H1 (cell line): ENCODE results near the gene CYP26A1. TPM values are rescaled to one million over a fixed set of nuclear protein-coding genes. Genes with fewer than 3 reads are reported as not detected.

Experiments
- CTCF ChIA-PET: fragments of 300-600 bp; sonication (Branson Sonifier 250); formaldehyde crosslinking; loops from one replicate; lab custom pipeline; 2021; ENCODE audit not compliant: partially characterized antibody; lab: Charles Lee
- POLR2A ChIA-PET: fragments of 300-600 bp; sonication (Branson Sonifier 250); formaldehyde crosslinking; loops from one replicate; lab custom pipeline; 2021; ENCODE audit warnings: inconsistent platforms; ENCODE audit not compliant: partially characterized antibody; lab: Charles Lee
- DNase-seq, 2 experiments: peaks; one replicate each; pipeline versions ENCODE4 v3.0.0 to v3.0.0-alpha.2; 2010 to 2022; ENCODE audit warnings: low spot score in 2 of 2, low read depth in 1 of 2, mixed read lengths in 1 of 2
- FAIRE-seq: peaks from 2 replicates; lab custom pipeline; 2011; peaks lifted over from hg19 to GRCh38; lab: Jason Lieb, UNC
- H2AFZ ChIP-seq: 2 replicates; pipeline ENCODE4 v1.8.1; 2012; ENCODE audit warnings: low read length, inconsistent platforms
- H2AK5ac ChIP-seq: 2 replicates; pipeline ENCODE4 v1.6.1; 2013; ENCODE audit warnings: low read depth, low read length
- H2BK120ac ChIP-seq: replicated peaks from 2 replicates; pipeline ENCODE3; 2013; ENCODE audit warnings: low read depth, low read length, inconsistent platforms
- H2BK12ac ChIP-seq: 2 replicates; pipeline ENCODE4 v1.6.1; 2013; ENCODE audit warnings: low read depth, low read length
- H2BK15ac ChIP-seq: 2 replicates; pipeline ENCODE4 v1.6.1; 2013; ENCODE audit warnings: low read length
- H2BK20ac ChIP-seq: 2 replicates; pipeline ENCODE4 v1.6.1; 2013; ENCODE audit warnings: low read length
- H2BK5ac ChIP-seq: 2 replicates; pipeline ENCODE4 v1.6.1; 2013; ENCODE audit warnings: low read depth, low read length
- H3K14ac ChIP-seq: 2 replicates; pipeline ENCODE4 v1.6.1; 2013; ENCODE audit warnings: inconsistent platforms; ENCODE audit not compliant: insufficient read length
- H3K18ac ChIP-seq: 2 replicates; pipeline ENCODE4 v1.6.1; 2013; ENCODE audit warnings: low read length; ENCODE audit errors: extremely low read depth
- H3K23ac ChIP-seq: 2 replicates; pipeline ENCODE4 v1.6.1; 2013; ENCODE audit warnings: inconsistent platforms; ENCODE audit not compliant: insufficient read length
- H3K23me2 ChIP-seq: 2 replicates; pipeline ENCODE4 v1.6.1; 2013; ENCODE audit warnings: low read depth, low read length
- H3K27ac ChIP-seq: 2 replicates; pipeline ENCODE4 v1.6.1; 2011; ENCODE audit warnings: low read depth, low read length, inconsistent platforms
- H3K27me3 ChIP-seq, 4 experiments: replicated peaks in 1 of 4; 1 replicate in 1 of 4; 2 replicates in 3 of 4; pipeline versions ENCODE4 v1.6.1 to v1.8.1; 2011 to 2013; ENCODE audit warnings: low read length in 3 of 4, mild to moderate bottlenecking in 3 of 4, inconsistent platforms in 2 of 4, mixed read lengths in 2 of 4, moderate library complexity in 1 of 4; ENCODE audit not compliant: control insufficient read depth in 3 of 4, insufficient read depth in 3 of 4; ENCODE audit errors: extremely low read depth in 1 of 4
- H3K36me3 ChIP-seq, 4 experiments: 2 replicates each; pipeline versions ENCODE4 v1.6.1 to v1.8.1; 2011 to 2013; ENCODE audit warnings: mild to moderate bottlenecking in 4 of 4, low read length in 3 of 4, moderate library complexity in 2 of 4, control low read depth in 1 of 4, inconsistent platforms in 1 of 4; ENCODE audit not compliant: insufficient read depth in 4 of 4, control insufficient read depth in 2 of 4
- H3K4ac ChIP-seq: replicated peaks from 2 replicates; pipeline ENCODE3; 2013; ENCODE audit warnings: low read length, low read depth, mixed read lengths, inconsistent platforms; ENCODE audit not compliant: insufficient read length
- H3K4me1 ChIP-seq, 4 experiments: replicated peaks in 1 of 4; 1 replicate in 1 of 4; 2 replicates in 3 of 4; pipeline versions ENCODE4 v1.6.1 to v1.8.1; 2011 to 2013; ENCODE audit warnings: low read length in 3 of 4, inconsistent platforms in 2 of 4, mixed read lengths in 1 of 4; ENCODE audit not compliant: insufficient read depth in 4 of 4, control insufficient read depth in 3 of 4
- H3K4me2 ChIP-seq, 2 experiments: 2 replicates each; pipeline versions ENCODE4 v1.6.1 to v1.8.1; 2011 to 2013; ENCODE audit warnings: low read depth in 2 of 2, low read length in 2 of 2, control low read depth in 1 of 2, inconsistent platforms in 1 of 2, mild to moderate bottlenecking in 1 of 2; ENCODE audit not compliant: insufficient read depth in 1 of 2
- H3K4me3 ChIP-seq, 4 experiments: fragments of 200-600, 300-600 bp in 1 of 4; sonication (generic), shearing (Covaris generic), sonication (Bioruptor Twin) in 1 of 4; 2 replicates each; pipeline versions ENCODE4 v1.5.1 to v1.8.1; 2011 to 2016; ENCODE audit warnings: low read length in 4 of 4, low read depth in 3 of 4, control low read depth in 2 of 4, inconsistent platforms in 2 of 4, mild to moderate bottlenecking in 2 of 4, mixed read lengths in 1 of 4, moderate library complexity in 1 of 4; ENCODE audit not compliant: insufficient read depth in 2 of 4; ENCODE audit errors: extremely low read depth in 1 of 4
- H3K56ac ChIP-seq: replicated peaks from 2 replicates; pipeline ENCODE3; 2013; ENCODE audit warnings: low read depth, mild to moderate bottlenecking, mixed read lengths, low read length, inconsistent platforms; ENCODE audit not compliant: insufficient read length
- H3K79me1 ChIP-seq: 2 replicates; pipeline ENCODE4 v1.6.1; 2013; ENCODE audit warnings: low read depth, low read length, control low read depth
- H3K79me2 ChIP-seq, 2 experiments: 2 replicates each; pipeline versions ENCODE4 v1.6.1 to v1.8.1; 2012 to 2013; ENCODE audit warnings: low read length in 2 of 2, mild to moderate bottlenecking in 2 of 2, inconsistent platforms in 1 of 2; ENCODE audit not compliant: insufficient read depth in 2 of 2, control insufficient read depth in 1 of 2
- H3K9ac ChIP-seq, 4 experiments: replicated peaks in 1 of 4; 1 replicate in 1 of 4; 2 replicates in 3 of 4; pipeline versions ENCODE4 v1.6.1 to v1.8.1; 2011 to 2013; ENCODE audit warnings: low read depth in 3 of 4, low read length in 3 of 4, control low read depth in 2 of 4, mild to moderate bottlenecking in 2 of 4, moderate library complexity in 2 of 4, inconsistent platforms in 1 of 4; ENCODE audit errors: extremely low read depth in 1 of 4
- H3K9me3 ChIP-seq, 2 experiments: 2 replicates each; pipeline versions ENCODE4 v1.6.1 to v1.8.1; 2012 to 2013; ENCODE audit warnings: mild to moderate bottlenecking in 2 of 2, moderate library complexity in 2 of 2, control low read depth in 1 of 2, inconsistent platforms in 1 of 2, low read depth in 1 of 2, low read length in 1 of 2, mixed read lengths in 1 of 2; ENCODE audit not compliant: insufficient read depth in 2 of 2
- H4K20me1 ChIP-seq, 2 experiments: replicated peaks in 1 of 2; 2 replicates each; pipeline versions ENCODE3 to v1.8.1; 2011 to 2013; ENCODE audit warnings: inconsistent platforms in 2 of 2, low read length in 2 of 2, mild to moderate bottlenecking in 1 of 2; ENCODE audit not compliant: insufficient read depth in 2 of 2, control insufficient read depth in 1 of 2
- H4K5ac ChIP-seq: 2 replicates; pipeline ENCODE4 v1.6.1; 2013; ENCODE audit warnings: low read length, low read depth, mixed read lengths, inconsistent platforms; ENCODE audit not compliant: insufficient read length
- H4K8ac ChIP-seq: 2 replicates; pipeline ENCODE4 v1.8.0; 2013; ENCODE audit warnings: mild to moderate bottlenecking, moderate library complexity, low read length, inconsistent platforms; ENCODE audit not compliant: insufficient read depth; ENCODE audit errors: extremely low read depth
- H4K91ac ChIP-seq: replicated peaks from 2 replicates; pipeline ENCODE3; 2013; ENCODE audit warnings: low read length, mixed read lengths, inconsistent platforms; ENCODE audit not compliant: insufficient read length
- ASH2L ChIP-seq: fragments of 200-600, 300-600 bp; sonication (generic); IDR thresholded peaks from one replicate; pipeline ENCODE4 v1.7.1; 2017; ENCODE audit warnings: low read length
- EZH2 ChIP-seq: fragments of 200-600 bp; sonication (generic); IDR thresholded peaks from 2 replicates; pipeline ENCODE4 v1.7.1; 2012; ENCODE audit warnings: low read depth, mild to moderate bottlenecking, moderate library complexity, low read length, inconsistent platforms; ENCODE audit not compliant: severe bottlenecking
- FOSL1 ChIP-seq: IDR thresholded peaks from 2 replicates; pipeline ENCODE4 v1.6.1; 2011; ENCODE audit warnings: mild to moderate bottlenecking, low read depth, low read length, moderate library complexity; ENCODE audit not compliant: insufficient read depth
- GABPA ChIP-seq: IDR thresholded peaks from 2 replicates; pipeline ENCODE4 v1.6.1; 2011; ENCODE audit warnings: mild to moderate bottlenecking, low read length, moderate library complexity, borderline replicate concordance; ENCODE audit not compliant: insufficient read depth
- POLR2AphosphoS5 ChIP-seq: IDR thresholded peaks from 2 replicates; pipeline ENCODE4 v1.6.1; 2011; ENCODE audit warnings: low read depth, low read length
- SAP30 ChIP-seq: fragments of 300-600 bp; sonication (generic); IDR thresholded peaks from 2 replicates; pipeline ENCODE4 v1.7.1; 2012; ENCODE audit warnings: low read length, moderate library complexity, mild to moderate bottlenecking, inconsistent platforms; ENCODE audit not compliant: insufficient read depth, insufficient replicate concordance
- SIRT6 ChIP-seq: IDR thresholded peaks from one replicate; pipeline ENCODE4 v1.7.1; 2012; ENCODE audit warnings: low read length, inconsistent platforms
- SUZ12 ChIP-seq: fragments of 200-600 bp; sonication (generic); IDR thresholded peaks from 2 replicates; pipeline ENCODE4 v1.6.1; 2012; ENCODE audit warnings: mild to moderate bottlenecking, inconsistent platforms, low read length, moderate library complexity, mixed read lengths
- TAF1 ChIP-seq: IDR thresholded peaks from 2 replicates; pipeline ENCODE4 v1.6.1; 2011; ENCODE audit warnings: mild to moderate bottlenecking, low read depth, low read length
- WGBS, 2 experiments: shearing (Covaris generic) in 1 of 2; methylation state at CpG; one replicate each; pipeline versions ENCODE4 v1.1.6 to v1.1.7; 2013 to 2015; ENCODE audit warnings: low lambda C conversion rate in 2 of 2, mixed read lengths in 2 of 2, inconsistent platforms in 1 of 2, low coverage in 1 of 2, missing lambda C conversion rate in 1 of 2; ENCODE audit not compliant: insufficient replicate concordance in 2 of 2, insufficient coverage in 1 of 2, insufficient read length in 1 of 2; ENCODE audit errors: extremely low coverage in 1 of 2, missing lambda C conversion rate in 1 of 2; 5-methylcytosine and 5-hydroxymethylcytosine counted together
- polyA plus RNA-seq, 7 experiments: library from polyadenylated mRNA; depleted of rRNA in 3 of 7; stranded (reverse) in 5 of 7; unstranded in 2 of 7; fragments of >200 nt in 5 of 7; fragments of 200-250 nt in 2 of 7; gene quantifications; 1 replicate in 5 of 7; 2 replicates in 1 of 7; 4 replicates in 1 of 7; pipeline versions ENCODE4 v1.2.1 to v1.2.3, GENCODE V29; 2011 to 2013; ENCODE audit warnings: missing spikeins in 2 of 7, mixed read lengths in 2 of 7
- total RNA-seq: library from RNA; stranded (reverse); fragmentation: NEBNext Ultra II Directional; extraction: Animal tissue kit (Norgen Biotek cat#: 25700); gene quantifications from 2 replicates; pipeline ENCODE4 v1.2.1, GENCODE V29; 2021

Gene CYP26A1
- total and polyA plus RNA-seq, 2 of the 8 experiments (the other 6 are each of a cell fraction or from before 2014, with no cell fraction given): 5.0 to 9.1 TPM

DNA sequence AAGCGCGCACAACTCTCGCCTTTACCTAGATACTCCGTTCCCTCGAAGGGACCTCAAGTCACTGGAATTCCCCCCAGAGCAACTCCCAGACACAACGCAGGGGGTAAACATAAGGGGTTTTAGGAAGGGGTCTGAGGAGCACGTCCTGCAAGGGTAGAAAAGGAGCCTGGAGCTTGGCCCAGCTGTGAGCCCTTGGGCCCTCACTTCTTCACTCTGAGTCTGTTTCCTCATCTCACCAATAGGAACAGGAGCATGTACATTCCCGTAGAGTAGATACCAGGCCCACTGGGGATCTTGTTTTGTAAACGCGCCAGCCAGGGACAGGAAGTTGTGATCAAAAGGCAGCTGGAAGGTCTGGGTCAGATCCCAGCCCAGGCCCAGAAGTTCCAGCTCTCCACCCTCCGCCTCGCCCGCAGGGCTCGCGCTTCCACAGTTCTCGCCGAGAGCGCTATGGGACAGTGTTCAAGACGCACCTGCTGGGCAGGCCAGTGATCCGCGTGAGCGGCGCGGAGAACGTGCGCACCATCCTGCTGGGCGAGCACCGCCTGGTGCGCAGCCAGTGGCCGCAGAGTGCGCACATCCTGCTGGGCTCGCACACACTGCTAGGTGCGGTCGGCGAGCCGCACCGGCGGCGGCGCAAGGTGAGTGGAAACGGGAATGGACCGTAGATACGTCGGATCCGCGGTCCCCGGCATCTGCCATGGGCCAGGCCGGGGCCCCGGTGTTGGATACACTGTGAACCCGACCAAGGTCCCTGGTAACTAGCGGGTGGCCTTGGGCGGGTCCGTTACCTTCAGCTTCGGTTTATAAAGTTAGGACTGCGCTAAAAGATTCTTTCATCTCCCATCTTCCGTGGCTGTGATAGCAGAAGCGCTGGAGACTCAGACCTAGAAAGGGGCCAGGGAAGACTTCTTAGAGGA is 11.8 kb upstream of the CYP26A1 start:
- no peak overlapping the region for H3K4ac ChIP-seq
- peaks cover 3 to 33% (median 26%) of the 10 kb centered on the region in 4 experiments for H3K4me1 ChIP-seq
- POLR2A ChIA-PET: interaction anchor here (0.6 to 5.7 kb wide), 2 partner anchors 13 to 1415 kb away, joined by 4 to 26 read pairs; partner anchors contain the start of gene CYP26A1
- peaks cover 6 to 26% of the 10 kb centered on the region in 2 experiments for H4K20me1 ChIP-seq
- 0 out of 2 replicates have a peak overlapping the region, but pooled peaks have one; percentile 30 for H4K8ac ChIP-seq
- no peak overlapping the region for H3K9ac ChIP-seq
- H2BK5ac ChIP-seq: no peak overlapping the region
- no peak overlapping the region for H4K91ac ChIP-seq
- no peak overlapping the region for H3K56ac ChIP-seq
- H2BK15ac ChIP-seq: no peak overlapping the region
- peaks cover 14% of the 10 kb centered on the region; the same call in 1 of the 2 replicates for H3K23me2 ChIP-seq
- DNase-seq (no peak), FAIRE-seq (no peak)
- peak overlapping the region; percentile 34 to 59 (median 46); a peak in 5 of 8 replicates for H3K4me3 ChIP-seq
- CTCF ChIA-PET: interaction anchor here (0.8 to 14.8 kb wide), 21 partner anchors 8 to 304 kb away, joined by 3 to 147 read pairs (median 4); partner anchors contain the start of gene CYP26A1
- peak overlapping the region; percentile 75 to 89 for H3K4me2 ChIP-seq
- H3K27me3 ChIP-seq: peaks cover 81 to 92% (median 84%) of the 10 kb centered on the region in 4 experiments
- WGBS, 2 experiments: 21% methylated on average over 48 of the region's 57 CpGs; no CpG with 5 or more reads in 1 of the 2 experiments
- H3K14ac ChIP-seq: no peak overlapping the region
- no peak overlapping the region for H4K5ac ChIP-seq
- H2AFZ ChIP-seq: no peak overlapping the region
- no peak overlapping the region for H3K18ac ChIP-seq
- H3K36me3 ChIP-seq: peaks cover 0 to 20% (median 1%) of the 10 kb centered on the region in 4 experiments; a peak in 1 of 8 replicates
- no peak overlapping the region; the same call in 1 of the 2 replicates for H2AK5ac ChIP-seq
- no peak overlapping the region for H3K27ac ChIP-seq
- H2BK12ac ChIP-seq: peak overlapping the region; percentile 29; the same call in 1 of the 2 replicates
- no peak overlapping the region for H2BK120ac ChIP-seq
- no peak overlapping the region for H2BK20ac ChIP-seq
- H3K23ac ChIP-seq: no peak overlapping the region
- H3K79me1 ChIP-seq: no peaks in the 10 kb centered on the region
- H3K9me3 ChIP-seq: no peaks in the 10 kb centered on the region; a peak in 1 of 4 replicates
- no peaks in the 10 kb centered on the region for H3K79me2 ChIP-seq
- TF ChIP-seq SAP30 (no peak), GABPA (no peak), SUZ12 (peak; percentile 89), ASH2L (peak; percentile 8), TAF1 (no peak), FOSL1 (no peak), SIRT6 (no peak), EZH2 (peak; percentile 83), POLR2AphosphoS5 (no peak)
